ENCODE data around the gene SLC25A21.

DNA sequence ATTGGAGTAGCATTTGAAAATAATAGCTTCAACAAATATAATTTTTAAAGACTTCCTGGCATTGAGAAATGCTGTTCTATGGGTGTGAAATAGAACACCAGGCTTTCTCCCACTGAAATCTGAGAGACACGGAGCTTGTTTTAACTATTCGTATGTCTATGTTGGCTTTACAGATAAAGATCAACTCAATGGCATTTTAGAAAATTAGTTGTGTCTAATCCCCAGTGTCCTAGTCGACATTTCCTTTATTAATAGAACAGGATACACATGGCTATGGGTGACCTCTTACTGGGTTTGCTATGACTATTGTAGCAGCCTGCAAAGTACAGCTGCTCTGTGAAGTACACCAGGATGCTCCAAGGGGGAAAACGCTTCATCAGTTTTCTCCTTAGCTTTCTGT lies 159.3 kb downstream of the SLC25A21 start:
- no peak for TF ChIP-seq POLR2AphosphoS5 (IDR thresholded peaks at IDR 0.05; ENCODE audit: low read depth, low read length)
- TF ChIP-seq SIN3A (IDR thresholded peaks at IDR 0.05; ENCODE audit: borderline replicate concordance, insufficient read depth, low read length): no peak
